Superior temporal gyrus (tissue), 1 donor: ENCODE results near the gene NECAB3.
"Not testable (repeated sequence)": the region's sequence is repeated elsewhere in the genome, so short reads cannot be mapped to it uniquely, and the experiment has no call there.

Experiments
- DNase-seq: peaks from one replicate; pipeline ENCODE4 v3.0.0-alpha.2; 2016; ENCODE audit errors: extremely low spot score

NECAB3 gene

DNA sequence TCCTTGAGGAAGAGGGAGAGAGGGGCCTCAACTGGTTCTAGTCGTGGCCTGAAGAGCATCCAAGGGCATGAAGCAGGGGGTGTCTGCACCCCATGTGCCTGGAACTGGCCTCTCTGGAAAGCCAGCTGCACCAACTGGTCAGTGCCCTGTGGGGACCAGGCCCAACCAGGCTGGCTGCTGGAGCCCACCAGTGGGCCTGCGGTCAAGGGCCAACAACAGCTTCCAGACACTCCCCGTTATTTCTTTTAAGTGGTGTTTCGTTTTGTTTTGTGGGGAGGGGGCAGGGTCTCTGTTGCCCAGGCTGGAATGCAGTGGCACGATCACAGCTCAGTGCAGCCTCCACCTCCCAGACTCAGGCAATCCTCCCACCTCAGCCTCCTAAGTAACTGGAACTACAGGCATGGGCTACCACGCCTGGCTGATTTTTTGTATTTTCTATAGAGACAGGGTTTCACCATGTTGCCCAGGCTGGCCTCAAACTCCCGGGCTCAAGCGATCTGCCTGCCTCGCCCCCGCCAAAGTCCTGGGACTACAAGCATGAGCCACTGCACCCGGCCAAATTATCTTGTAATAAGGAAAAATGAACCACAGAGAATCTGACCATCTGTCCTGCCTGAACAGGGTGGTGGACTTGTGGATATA is 24.0 kb downstream of the NECAB3 start:
- no peak for DNase-seq

GRCh38 chr20:33649201-33649681 is 25.0 kb downstream of the NECAB3 start:
- DNase-seq = peak; percentile 70

DNA sequence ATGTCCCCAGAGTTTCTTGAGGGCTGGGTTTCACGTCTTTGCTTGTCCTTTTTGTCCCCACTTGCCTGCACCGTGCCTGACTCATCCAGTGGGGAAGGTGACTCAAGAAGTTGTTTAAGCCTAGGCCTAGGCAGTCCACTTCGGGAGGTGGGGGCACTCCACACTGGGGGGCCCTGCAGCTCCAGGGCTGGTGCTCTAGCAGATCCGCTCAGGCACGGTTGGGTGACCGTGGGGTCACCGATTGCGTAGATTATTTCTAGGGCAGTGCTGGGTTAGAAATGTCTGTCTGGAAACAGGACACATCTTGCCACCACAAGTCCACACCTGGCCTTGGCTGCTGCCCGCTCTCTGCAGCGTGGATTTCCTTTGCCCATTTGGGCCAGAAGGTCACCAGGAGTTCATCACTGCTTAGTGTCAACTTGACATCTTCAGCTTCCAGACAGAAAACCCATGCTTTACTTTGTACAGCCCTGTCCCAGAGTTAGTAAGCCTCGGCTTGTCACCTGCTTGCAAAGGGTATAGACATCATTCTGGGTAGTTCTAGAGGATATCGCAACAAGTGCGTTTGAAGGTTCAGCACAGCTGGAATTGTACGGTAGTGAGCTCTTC is 25.7 kb downstream of the NECAB3 start:
- DNase-seq = no peak

DNA sequence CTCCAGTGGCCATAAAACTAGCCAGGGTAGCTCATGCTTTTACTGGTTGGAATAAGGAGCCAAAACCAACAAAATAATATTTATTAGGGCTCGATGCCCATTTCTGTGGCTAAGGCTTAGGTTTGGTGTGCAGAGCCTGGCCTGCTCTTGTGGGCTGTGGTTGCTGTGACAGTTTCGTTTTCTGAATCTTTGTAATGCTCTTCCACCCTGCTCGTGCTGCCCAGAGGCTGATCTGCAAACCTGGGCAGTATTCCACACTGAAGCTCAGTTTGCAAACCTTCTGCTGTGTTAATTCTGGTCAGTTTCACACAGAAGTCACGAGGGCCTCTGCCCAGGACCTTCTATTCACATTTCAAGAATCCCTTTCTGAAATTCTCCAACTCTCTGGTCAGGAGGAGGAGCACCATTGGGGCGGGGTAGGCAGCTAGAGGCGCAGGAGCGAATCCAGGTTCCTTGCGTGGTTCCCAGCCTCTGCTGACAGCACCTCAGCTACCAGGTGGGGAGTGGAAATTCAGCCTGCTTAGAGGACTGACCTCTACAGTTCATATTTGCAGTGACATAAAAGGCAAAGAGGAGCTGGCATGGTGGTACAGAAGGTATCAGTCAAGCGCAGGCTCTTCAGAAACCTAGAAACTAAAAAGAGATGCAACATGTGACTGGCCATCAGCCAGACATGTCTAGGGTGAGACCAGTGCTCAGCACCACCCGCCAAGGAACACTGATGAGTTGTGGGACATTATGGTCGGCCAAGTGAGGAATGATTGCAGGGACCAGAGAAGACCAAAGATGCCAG is 26.4 kb downstream of the NECAB3 start:
- DNase-seq = no peak

DNA sequence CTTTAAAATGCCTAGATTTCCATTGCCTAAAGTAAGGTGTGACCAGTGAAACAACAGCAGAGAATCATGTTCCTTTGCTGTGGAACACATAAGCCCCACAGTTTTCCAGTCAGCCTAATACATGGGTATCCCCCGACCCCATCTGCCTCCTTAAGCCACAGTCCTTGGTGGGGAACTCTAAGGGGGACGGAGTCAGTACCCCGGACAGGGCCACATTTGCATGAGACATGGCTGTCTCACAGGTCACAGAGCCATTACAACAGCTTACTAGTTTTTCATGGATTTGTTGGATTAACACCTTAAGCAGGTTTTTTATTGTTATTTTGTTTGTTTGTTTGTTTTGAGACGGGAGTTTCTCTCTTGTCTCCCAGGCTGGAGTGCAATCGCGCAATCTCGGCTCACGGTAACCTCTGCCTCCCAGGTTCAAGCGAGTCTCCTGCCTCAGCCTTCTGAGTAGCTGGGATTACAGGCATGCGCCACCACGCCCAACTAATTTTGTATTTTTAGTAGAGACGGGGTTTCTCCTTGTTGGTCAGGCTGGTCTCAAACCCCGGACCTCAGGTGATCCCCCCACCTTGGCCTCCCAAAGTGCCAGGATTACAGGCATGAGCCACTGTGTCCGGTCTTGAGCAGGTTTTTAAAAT is 27.1 kb downstream of the NECAB3 start:
- not testable (repeated sequence) for DNase-seq

- DNase-seq = no peak
Measured at GRCh38 chr20:33646191-33646590, 28.0 kb downstream of the NECAB3 start.

DNA sequence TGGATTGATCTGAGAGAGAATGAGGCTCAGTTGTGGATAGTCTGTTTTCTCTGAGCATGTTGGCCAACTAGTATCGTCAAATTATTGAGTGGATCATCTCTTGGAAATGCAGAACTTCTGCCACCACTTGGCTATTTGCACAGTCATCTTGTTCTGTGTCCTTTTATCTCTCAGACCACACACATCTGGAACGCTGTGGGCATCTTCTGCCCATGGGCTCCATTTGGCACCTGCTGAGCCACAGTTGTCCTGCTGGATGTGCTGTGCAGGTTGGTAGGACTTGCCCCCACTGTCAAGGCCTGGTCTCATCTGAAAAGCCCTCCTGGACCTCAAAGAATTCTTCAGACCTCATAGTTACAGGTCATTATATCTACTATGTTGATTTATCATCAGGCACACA is 28.8 kb downstream of the NECAB3 start:
- no peak for DNase-seq

DNA sequence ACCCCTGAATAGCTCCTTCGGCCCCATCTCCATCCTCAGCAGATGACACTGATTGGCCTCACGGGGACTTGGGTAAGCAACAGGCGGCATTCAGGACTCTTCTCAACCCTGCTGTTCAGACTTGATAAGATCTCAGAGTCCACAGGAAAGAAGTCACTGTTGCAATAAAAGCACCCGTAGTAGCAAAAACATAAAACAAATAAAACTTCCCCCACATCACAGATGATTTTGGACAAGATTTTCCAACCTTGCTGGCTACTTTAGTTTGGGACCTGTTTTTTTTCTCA is 29.2 kb downstream of the NECAB3 start:
- DNase-seq = no peak

- no peak for DNase-seq
Measured at GRCh38 chr20:33644313-33645071, 29.7 kb downstream of the NECAB3 start.

GRCh38 chr20:33640287-33640686 is 33.9 kb downstream of the NECAB3 start:
- DNase-seq = no peak

- no peak for DNase-seq
Measured at GRCh38 chr20:33636776-33637175, 37.5 kb downstream of the NECAB3 start.

DNA sequence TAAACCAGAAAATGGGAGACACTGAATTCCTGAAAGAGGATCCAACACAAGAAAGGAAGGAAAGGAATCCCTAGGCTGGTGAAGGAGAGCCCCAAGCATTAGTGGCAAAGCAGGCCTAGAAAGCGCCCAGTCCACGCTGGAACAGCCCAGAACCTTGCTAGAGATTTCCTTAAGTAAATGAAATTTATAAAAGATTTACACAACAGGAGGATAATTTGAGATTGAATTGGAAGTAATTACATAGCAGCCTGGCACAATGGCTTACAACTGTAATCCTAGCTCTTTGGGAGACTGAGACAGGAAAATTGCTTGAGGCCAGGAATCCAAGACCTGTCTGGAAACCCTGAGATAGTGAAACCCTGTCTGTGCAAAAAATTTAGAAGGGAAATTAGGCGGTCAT is 38.9 kb downstream of the NECAB3 start:
- no peak for DNase-seq

GRCh38 chr20:33631910-33632309 is 42.3 kb downstream of the NECAB3 start:
- not testable (repeated sequence) for DNase-seq

- DNase-seq = peak; percentile 13
Measured at GRCh38 chr20:33630507-33630906, 43.7 kb downstream of the NECAB3 start.

DNA sequence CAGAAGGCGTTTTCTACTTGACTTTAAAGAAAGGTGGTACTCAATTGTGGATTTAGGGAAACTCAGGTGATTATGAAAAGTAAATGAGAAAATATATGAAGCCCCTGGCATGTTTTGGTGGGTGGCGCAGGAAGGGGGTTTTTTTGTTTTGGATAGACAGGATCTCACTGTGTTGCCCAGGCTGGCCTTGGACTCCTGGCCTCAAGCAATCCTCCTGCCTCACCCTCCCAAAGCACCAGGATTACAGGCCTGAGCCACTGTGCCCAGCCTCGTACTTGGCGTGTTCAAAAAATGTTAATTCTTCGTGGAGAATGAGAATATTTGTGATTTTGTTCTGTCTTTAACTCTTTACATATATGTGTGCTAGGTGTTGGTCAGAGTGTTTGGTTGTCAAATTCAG is 44.2 kb downstream of the NECAB3 start:
- no peak for DNase-seq

- DNase-seq = no peak
Measured at GRCh38 chr20:33629533-33629932, 44.7 kb downstream of the NECAB3 start.

DNA sequence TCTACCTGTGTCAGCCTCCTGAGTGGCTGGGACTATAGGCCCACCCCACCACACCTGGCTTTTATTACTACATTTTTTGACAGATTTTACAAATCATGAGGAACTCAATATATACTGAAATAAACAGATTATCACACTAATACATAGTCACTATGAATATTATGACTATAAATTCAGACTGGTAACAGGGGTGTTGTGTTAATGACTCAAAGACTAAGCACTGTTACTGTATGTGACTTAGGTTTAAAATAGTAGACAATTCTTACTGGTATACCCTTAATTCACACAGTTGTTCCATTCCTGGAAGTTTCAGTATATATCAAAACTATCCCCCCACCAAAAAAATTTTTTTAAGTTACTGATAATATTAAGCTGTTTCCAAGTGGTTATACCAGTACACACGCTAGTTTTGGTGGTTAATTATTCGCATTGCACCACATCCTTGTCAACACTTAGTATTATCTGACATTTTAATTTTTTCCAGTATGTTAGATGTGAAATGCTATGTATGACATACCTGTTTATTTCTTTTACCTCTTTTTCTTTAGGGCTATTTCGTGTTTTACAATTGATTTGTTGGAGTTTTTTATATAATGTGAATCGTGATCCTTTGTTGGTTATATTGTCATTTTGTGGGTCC is 46.5 kb downstream of the NECAB3 start:
- DNase-seq = no peak

GRCh38 chr20:33626190-33626589 is 48.0 kb downstream of the NECAB3 start:
- no peak for DNase-seq

- DNase-seq = no peak
Measured at GRCh38 chr20:33624399-33624798, 49.8 kb downstream of the NECAB3 start.

DNA sequence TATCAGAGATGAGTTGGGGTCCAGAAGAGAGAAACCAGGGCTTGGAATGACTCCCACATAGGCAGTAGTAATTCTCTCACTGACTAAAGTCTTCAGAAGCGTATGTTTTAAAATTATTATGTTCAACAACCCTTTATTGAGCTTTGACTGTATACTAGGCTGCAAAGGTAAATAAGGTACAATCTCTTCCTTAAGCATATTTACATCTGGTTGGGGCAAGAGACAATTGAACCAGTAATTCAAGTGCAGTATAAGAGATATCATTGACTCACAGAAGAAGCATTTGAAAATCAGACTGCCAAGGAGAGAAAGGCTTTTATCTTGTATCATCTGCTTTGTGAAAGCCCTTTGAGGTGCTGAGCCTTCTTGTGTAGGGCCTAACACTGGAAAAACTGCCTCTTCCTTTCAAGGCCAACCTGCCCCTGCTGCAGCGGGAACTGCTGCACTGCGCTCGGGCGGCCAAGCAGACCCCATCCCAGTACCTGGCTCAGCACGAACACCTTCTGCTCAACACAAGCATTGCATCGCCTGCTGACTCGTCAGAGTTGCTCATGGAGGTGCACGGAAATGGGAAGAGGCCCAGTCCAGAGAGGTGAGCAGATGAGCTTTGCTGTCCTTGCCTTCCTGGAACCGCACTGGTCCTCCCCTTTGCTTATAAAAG is 51.4 kb downstream of the NECAB3 start:
- no peak for DNase-seq
